Lower lobe of right lung (tissue), 2 donors: Measurements from ENCODE around the gene CLASP2. TPM values are rescaled to one million over a fixed set of nuclear protein-coding genes. Genes with fewer than 3 reads are reported as not detected.

Experiments used
- ATAC-seq, 2 donors: fragments of 200-7000 bp; cut with Tn5 transposase; one replicate each; pipeline ENCODE4 v1.9.1; 2020 to 2022; ENCODE audit warnings: mild to moderate bottlenecking in 2 of 2, moderate library complexity in 2 of 2
- DNase-seq: peaks from one replicate; pipeline ENCODE4 v3.0.0-alpha.2; 2020
- H3K27ac ChIP-seq: fragments of 200-600 bp; one replicate; pipeline ENCODE4 v1.8.0; 2022
- H3K27me3 ChIP-seq: fragments of 200-600 bp; one replicate; pipeline ENCODE4 v1.8.0; 2022; ENCODE audit warnings: low read depth
- H3K36me3 ChIP-seq: fragments of 200-600 bp; one replicate; pipeline ENCODE4 v1.8.0; 2022; ENCODE audit warnings: mild to moderate bottlenecking
- H3K4me1 ChIP-seq: fragments of 200-600 bp; one replicate; pipeline ENCODE4 v1.8.0; 2022
- H3K4me3 ChIP-seq: fragments of 200-600 bp; one replicate; pipeline ENCODE4 v1.8.0; 2022; ENCODE audit warnings: mild to moderate bottlenecking
- H3K9me3 ChIP-seq: fragments of 200-600 bp; one replicate; pipeline ENCODE4 v1.8.0; 2022
- intact Hi-C: fragments of 100-400 bp; cut with DNase I; formaldehyde crosslinking; loops from one replicate; pipeline ENCODE4 v1.11.0; 2022
- total RNA-seq: library from RNA; stranded (reverse); fragmentation: NEBNext Ultra II Directional; extraction: Animal tissue kit (Norgen Biotek cat#: 25700); gene quantifications from one replicate; pipeline ENCODE4 v1.2.1, GENCODE V29; 2021
- TF ChIP-seq, protein P1 (sequence below): fragments of 200-600 bp; IDR thresholded peaks from one replicate; pipeline ENCODE4 v1.8.0; 2022; ENCODE audit warnings: antibody characterized with exemption, mild to moderate bottlenecking
- donor health status: DM: no; HTN: yes; CAD: no; lungs with severe emphysema.

CLASP2 gene
- total RNA-seq, 1 donor from 2014 or later = 64.3 TPM

DNA sequence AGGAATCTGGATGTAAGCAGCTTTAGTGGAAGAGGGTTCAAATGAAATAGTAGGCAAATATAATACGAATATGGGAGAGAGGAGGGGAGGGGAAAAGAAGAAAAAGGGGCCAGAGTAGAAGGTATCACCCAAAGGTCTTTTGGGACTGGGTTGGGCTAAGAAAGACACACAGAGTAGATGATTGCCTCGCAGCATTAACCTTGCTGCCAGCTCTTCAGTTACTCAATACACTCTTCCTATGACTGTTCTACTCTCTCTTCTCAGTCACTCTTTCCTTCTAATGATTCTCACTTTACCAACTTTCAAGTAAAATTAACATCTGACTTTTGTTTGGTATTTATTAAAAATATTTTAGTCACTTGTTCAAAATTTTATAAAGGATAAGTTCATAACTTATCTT is 52.8 kb downstream of the CLASP2 start:
- no peak for DNase-seq
- H3K4me1 ChIP-seq = peaks cover 1% of the 10 kb centered on the region
- no peaks in the 10 kb centered on the region for H3K36me3 ChIP-seq
- H3K27me3 ChIP-seq = no peaks in the 10 kb centered on the region
- intact Hi-C loops = no loop called here
- no peak overlapping the region for H3K4me3 ChIP-seq
- TF ChIP-seq, protein P1, sequence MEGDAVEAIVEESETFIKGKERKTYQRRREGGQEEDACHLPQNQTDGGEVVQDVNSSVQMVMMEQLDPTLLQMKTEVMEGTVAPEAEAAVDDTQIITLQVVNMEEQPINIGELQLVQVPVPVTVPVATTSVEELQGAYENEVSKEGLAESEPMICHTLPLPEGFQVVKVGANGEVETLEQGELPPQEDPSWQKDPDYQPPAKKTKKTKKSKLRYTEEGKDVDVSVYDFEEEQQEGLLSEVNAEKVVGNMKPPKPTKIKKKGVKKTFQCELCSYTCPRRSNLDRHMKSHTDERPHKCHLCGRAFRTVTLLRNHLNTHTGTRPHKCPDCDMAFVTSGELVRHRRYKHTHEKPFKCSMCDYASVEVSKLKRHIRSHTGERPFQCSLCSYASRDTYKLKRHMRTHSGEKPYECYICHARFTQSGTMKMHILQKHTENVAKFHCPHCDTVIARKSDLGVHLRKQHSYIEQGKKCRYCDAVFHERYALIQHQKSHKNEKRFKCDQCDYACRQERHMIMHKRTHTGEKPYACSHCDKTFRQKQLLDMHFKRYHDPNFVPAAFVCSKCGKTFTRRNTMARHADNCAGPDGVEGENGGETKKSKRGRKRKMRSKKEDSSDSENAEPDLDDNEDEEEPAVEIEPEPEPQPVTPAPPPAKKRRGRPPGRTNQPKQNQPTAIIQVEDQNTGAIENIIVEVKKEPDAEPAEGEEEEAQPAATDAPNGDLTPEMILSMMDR = no peak
- no peak overlapping the region for H3K27ac ChIP-seq
- no peaks in the 10 kb centered on the region for H3K9me3 ChIP-seq
- no peak for ATAC-seq

DNA sequence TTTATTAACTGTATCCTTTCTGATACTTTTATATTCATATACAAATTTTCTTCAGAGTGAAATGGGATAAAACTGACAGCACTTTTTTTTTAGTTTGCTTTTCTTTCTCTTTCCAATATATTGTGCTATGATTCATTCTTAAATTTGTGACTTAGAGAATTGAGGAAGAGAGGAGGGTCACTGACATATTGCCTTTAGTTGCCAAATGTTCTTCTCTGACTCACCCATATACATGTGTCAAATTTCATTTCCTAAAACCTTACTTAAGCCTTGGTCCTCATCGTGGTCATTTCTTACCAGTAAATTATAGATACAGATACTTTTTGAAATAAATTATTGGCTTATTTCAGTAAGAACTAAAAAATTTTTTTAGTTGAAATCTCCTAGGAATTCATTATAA is 53.9 kb downstream of the CLASP2 start:
- Histone ChIP-seq H3K4me3 (no peak overlapping the region), H3K9me3 (no peaks in the 10 kb centered on the region), H3K4me1 (peaks cover 12% of the 10 kb centered on the region), H3K27ac (no peak overlapping the region), H3K36me3 (no peaks in the 10 kb centered on the region), H3K27me3 (no peaks in the 10 kb centered on the region)
- DNase-seq (no peak), ATAC-seq (peak; percentile 40 to 66)
- intact Hi-C loops = no loop called here
- TF ChIP-seq, protein P1 = no peak

DNA sequence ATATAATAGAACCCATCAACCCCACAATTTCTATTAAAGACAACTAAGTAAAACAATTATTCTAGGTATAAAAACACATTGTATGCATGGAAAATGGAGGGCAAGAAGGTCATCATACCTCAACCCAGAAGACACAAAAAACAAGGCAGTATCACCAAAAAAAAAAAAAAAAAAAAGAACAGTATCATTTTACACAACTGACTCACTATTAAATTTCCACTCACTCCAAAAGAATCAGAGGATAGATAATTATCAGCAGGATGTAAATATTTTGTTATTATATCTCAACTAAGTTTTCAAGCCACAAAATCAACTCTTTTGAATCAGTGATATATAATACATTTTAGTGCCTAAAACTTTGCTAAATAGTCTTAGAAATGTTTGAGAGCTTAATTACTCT is 55.0 kb downstream of the CLASP2 start:
- Histone ChIP-seq H3K27me3 (no peaks in the 10 kb centered on the region), H3K4me1 (peaks cover 24% of the 10 kb centered on the region), H3K27ac (no peak overlapping the region), H3K9me3 (no peaks in the 10 kb centered on the region), H3K4me3 (no peak overlapping the region), H3K36me3 (no peaks in the 10 kb centered on the region)
- intact Hi-C loops = no loop called here
- TF ChIP-seq, protein P1 = no peak
- DNase-seq = no peak
- no peak for ATAC-seq

DNA sequence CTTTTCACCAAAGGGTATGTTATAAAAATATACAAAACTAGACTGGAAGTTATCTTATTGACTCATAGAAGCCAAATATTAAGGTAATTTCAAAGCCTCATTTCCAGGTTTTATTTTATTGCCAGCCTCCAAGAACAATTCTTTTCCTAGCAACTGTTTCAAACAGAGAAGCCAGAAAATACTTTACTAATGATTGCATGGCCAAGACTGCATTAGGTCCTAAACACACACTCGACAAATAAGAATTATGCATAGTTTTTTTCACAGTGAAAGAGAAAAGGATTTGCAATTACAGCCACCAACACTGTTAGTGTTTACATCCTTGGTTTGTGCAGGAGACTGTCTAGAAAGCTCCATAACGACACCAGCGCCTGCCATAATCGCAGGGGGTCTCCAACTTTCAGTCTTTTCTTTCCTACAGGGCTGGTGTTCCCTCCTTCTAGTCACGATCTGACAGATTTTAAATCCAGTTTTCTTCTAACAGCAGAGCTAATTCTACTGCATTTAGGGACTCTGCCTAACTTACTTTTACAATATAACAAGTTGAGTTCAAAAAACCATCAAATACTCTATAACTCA is 58.1 kb downstream of the CLASP2 start:
- Histone ChIP-seq H3K27ac (peak overlapping the region; percentile 59), H3K27me3 (no peaks in the 10 kb centered on the region), H3K9me3 (no peaks in the 10 kb centered on the region), H3K36me3 (no peaks in the 10 kb centered on the region), H3K4me1 (peaks cover 35% of the 10 kb centered on the region), H3K4me3 (peak overlapping the region; percentile 58)
- ATAC-seq (no peak), DNase-seq (no peak)
- intact Hi-C loops = no loop called here
- TF ChIP-seq, protein P1 = no peak

DNA sequence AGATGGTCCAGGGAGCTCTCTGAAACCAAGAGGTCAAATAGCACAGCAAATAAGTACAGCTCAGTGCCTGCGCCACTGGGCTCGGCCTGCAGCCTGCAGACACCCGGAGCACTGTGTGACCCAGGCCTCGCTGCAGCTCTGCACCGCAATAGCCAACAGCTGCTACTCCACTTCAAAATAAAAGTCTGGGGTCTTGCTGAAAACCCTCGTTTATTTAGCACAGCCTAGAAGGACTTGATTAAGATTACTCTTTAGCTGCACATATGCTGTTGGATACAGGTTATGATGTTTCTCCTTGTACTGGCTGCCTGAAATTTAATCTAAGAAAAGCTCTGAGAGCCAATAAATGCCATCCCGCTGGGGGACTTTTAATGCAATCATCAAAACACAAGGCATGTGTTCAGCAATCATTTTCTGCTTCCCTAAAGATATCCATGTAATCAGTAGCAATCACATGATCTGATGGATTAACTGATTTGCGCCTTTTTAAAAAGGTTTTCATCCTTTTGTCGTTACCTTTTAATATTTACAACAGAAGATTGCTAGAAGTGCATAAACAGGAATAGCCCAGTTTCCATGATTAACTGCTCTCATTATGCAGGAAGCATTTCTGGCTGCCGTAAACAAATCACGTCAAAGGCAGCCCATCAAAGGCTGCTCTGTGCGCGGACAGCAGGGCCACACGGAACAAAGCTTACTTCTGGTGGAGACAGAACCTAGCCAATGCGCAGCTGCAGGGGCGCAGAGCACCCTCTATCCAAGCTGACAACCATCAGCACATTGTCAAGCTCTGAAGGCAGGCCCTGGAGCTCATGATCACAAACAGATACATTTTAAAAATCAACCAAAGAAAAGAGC is 58.8 kb downstream of the CLASP2 start:
- TF ChIP-seq, protein P1 = no peak
- Histone ChIP-seq H3K27ac (peak overlapping the region; percentile 59), H3K36me3 (no peaks in the 10 kb centered on the region), H3K9me3 (no peaks in the 10 kb centered on the region), H3K27me3 (no peaks in the 10 kb centered on the region), H3K4me3 (peak overlapping the region; percentile 58), H3K4me1 (peaks cover 35% of the 10 kb centered on the region)
- ATAC-seq (peak; percentile 95 to 97), DNase-seq (peak; percentile 71)
- intact Hi-C loops = no loop called here
